NCI-H2171 (cell line): ENCODE measurements around the gene SLC16A5.
"Not testable (repeated sequence)": the region's sequence is repeated elsewhere in the genome, so short reads cannot be mapped to it uniquely, and the experiment has no call there.

ENCODE experiments used
- DNase-seq: peaks from one replicate; lab custom pipeline; 2025; lab: John Stamatoyannopoulos, UW

Gene SLC16A5

GRCh38 chr17:75064040-75064439, 23.7 kb upstream of the SLC16A5 start:
- no peak for DNase-seq

DNA sequence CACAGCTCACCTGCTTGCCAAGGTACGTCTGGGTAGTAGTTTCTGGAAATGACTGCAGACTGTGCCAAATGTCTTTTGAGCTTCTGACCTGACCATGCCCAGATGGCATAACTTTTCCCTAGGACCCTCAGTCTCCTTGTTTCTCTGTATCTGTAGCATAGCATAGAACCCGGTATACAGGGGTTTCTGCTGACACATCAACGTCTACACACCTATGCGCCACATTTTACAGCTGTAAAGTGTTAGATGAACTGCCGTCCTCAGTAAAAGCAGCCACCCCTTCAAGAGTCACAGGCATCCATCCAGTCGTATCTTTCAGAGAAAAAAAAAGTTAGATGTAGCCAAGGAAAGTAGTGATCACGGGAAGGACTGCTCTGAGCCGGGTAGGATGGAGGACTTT, 23.3 kb upstream of the SLC16A5 start:
- DNase-seq, result no peak

- no peak for DNase-seq
These were observed 22.7 kb upstream of the SLC16A5 start for GRCh38 chr17:75064867-75065561.

DNA sequence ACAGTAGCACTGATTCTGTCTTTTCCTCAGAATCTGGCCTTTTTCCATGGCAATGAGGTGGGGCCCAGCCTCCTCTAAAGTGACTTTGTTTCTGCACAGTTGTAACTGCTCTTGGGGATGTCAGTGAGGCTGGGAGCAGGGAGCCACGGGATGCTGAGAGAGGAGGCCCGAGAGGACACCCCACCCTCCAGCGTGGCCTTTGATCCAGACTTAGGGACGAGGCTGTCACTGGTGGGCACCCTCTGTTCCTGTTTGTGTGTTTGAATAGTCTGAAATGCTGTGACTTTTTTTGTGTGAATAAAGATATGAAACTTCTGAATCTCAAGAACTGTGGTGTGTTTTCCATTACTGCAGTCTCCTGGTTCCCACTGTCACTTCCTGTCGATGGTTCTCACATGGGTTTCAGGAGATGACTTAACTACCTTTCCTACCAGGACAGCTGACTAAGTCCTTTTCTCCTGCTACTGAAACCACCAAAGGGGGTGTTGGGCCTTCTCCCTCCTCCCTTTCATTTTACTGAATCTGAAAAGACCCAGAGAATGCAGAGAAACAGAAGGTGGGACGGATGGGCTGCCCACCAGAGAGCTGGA, 22.1 kb upstream of the SLC16A5 start:
- no peak for DNase-seq

DNA sequence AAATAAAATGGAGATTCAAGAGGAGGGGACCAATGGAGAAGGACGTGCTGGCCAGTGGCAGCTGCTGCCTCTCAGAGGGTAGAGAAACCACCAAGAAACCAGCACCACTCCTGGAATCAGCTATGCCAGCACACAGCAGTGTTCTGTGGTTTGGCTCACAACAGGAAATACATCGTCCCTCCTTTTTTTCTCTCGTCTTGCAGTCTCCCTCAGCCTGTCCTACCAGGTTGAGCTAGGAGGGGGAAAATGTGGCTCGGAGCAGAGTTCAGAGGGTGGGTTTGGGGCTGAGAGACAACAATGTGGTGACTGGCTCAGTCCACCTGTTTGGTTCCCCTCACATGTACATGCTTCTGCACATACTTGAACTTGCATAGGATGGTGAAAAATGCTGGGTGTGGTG, 19.9 kb upstream of the SLC16A5 start:
- no peak for DNase-seq

- no peak for DNase-seq
These were observed 19.0 kb upstream of the SLC16A5 start for GRCh38 chr17:75068750-75069149.

DNA sequence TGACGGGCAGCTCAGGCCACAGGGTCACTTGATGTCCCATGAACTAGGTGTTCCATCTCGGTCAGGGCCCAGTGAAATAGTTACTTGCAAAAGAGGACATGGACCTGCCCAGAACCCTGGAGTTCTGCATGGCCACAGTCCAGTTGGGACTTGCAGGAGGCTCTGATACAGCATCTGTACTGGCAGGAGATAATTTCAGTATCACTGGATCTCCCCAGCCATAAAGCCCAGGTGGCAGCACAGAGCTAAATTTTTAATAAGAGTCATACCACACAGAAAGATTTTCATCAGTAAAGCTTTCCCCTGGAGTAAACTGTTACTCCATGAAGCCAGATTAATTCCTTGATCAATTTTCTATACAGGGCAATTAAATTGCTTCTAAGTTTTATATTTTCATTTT, 18.0 kb upstream of the SLC16A5 start:
- DNase-seq, result no peak

GRCh38 chr17:75071478-75072271, 16.1 kb upstream of the SLC16A5 start:
- not testable (repeated sequence) for DNase-seq

- DNase-seq, result not testable (repeated sequence)
These were observed 14.8 kb upstream of the SLC16A5 start for GRCh38 chr17:75072909-75073308.

- no peak for DNase-seq
These were observed 14.1 kb upstream of the SLC16A5 start for GRCh38 chr17:75073618-75074047.

DNA sequence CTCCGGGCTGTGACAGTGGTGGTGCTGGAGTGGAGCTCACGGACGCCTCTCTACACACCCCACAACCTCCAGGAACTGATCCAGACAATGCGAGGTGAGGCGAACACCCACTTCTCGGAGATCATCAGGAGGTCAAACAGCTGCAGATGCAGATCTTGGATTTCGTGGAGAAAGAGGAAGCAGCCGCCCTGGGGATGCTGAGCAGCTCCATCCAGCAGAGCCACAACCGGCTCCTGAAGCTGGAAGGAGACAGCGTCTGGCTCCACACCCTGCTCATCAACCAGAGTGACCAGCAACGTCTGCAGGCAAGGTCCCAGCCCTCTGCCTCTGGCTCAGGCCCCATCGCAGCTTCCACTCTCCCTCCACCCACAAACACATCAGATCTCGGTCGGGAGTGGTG, 13.2 kb upstream of the SLC16A5 start:
- no peak for DNase-seq

- no peak for DNase-seq
These were observed 12.0 kb upstream of the SLC16A5 start for GRCh38 chr17:75075597-75076336.

DNA sequence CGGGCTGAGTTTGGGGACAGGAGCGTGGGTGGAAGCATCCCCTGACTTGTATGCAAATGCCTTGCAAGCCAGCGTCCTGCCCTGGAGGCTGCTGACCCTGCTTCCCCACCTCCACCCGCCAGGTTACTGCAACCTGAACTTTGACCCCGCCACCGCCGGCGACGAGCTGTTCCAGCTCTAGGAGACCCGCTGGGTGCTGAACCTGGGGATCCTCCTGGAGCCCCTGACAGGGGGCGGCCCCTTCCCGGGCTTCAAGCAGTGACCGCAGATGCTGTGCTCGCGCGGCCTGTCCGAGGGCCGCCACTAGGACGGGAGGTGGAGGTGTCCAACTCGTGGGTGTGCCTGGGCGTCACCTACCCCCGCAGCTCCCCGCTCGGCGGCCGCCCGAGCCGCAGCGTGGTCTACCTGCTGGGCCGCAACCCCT, 10.7 kb upstream of the SLC16A5 start:
- DNase-seq, result no peak

DNA sequence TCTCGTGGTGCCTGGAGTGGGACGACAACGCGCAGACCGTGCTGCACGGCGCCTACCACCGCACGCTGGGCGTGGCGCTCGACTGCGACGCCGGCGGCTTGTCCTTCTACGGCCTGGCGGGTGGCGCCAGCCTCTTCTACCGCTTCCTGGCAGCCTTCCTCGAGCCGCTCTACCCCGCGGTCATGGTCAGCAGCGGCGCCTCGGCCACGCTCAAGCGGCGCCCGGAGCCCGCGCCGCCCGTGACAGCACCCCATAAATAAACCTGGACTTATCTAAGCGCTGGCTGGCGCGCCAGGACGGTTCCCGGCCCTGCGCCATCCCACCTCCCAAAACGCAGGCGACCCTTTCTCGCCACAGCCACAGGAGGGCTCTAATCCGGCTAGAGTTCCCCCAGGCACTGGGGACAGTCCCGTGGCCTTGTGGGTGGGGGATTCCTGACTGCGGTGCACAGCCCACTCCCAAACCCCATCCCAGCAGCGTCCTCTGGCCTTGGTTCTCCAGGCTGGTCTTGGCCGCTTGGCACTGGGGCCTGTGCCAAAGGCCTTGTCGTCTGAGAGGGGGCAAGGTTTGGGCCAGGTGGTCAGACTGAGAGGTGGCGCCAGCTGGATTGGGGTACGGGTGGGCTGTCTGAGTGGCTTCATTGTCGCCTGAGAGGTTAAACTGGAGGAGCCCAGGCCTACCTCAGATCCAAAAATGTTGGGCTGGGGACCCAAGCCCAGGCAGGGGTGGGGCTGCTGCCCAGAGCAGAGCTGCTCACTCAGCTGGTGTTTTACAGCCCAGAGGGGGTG, 10.1 kb upstream of the SLC16A5 start:
- no peak for DNase-seq

DNA sequence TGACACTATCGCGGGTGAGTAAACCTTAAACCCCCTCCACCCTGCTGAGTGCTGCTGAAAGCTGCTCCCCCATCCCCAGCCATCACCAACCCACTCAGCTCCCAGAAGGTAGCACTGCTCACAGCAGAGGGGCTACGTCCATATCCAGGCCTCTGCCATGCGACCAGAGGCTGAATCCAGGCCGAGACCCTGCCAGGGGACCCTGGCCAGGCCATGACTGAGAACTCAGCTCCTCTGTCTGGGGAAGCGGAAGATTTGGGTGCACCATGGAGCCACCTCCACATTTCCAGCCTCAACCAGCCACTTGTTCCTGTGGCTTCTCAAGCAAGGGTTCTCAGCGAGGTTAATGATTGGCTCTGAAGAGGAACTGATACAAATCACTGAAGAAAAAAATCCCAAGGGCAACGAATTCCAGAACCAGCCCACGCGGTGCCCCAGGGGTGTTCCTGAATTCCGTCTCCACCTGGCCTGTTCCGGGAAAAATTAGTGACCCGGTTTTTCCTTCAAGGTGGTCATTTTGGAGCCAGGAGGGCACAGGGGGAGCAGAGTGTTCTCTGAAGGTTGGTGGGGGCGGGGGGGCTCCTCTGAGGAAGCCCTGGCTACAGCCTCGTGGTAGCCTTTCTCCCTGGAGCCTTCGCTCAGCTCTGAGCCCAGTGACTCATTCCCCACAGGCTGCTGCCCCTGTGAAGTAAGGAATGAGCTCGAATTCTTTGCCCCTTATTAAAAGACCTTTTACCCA, 9.3 kb upstream of the SLC16A5 start:
- no peak for DNase-seq

GRCh38 chr17:75079023-75079373, 8.8 kb upstream of the SLC16A5 start:
- no peak for DNase-seq

DNA sequence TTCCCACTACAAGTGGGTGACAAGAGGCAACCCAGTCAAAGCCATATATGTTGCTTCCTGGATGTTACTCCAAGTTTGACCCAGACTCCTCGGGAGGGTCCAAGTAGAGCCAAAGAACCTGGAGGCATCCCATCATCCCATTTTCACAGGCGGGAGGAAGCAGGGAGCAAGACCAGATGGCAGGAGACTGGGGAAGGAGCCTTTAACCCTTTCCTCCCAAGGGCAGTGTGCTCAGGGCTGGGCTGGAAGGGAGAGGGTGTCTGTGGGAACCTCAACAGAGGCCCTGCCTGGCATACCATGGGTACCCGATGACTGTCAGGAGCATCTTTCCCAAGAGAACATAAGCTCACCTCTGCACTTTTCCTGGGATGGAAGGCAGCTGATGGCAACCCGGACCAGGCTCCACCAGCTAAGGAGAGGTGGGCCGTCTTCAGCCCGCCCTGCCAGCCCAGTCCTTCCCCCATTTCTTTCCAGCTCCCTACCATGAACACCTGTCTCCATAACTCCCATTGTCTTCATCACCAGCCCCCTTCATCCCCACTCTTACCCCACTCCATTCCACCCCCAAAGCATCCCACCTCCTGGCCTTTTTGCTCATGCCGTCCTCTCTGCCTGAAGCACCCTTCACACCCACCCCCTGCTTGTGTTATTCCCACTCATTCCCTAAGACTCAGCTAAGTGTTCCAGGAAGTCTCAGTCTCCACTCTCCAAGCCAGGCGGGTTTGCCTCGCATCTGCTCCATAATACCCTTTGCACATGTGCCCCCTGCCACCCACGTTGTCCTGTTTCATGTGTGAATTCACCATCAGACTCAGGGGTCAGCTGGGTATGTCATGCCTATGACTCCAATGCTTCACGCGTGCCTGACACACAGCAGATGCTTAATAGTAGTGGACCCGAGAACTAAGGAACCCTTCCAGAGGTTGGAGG, 5.9 kb upstream of the SLC16A5 start:
- no peak for DNase-seq

- DNase-seq, result no peak
These were observed 5.1 kb upstream of the SLC16A5 start for GRCh38 chr17:75082683-75083082.

DNA sequence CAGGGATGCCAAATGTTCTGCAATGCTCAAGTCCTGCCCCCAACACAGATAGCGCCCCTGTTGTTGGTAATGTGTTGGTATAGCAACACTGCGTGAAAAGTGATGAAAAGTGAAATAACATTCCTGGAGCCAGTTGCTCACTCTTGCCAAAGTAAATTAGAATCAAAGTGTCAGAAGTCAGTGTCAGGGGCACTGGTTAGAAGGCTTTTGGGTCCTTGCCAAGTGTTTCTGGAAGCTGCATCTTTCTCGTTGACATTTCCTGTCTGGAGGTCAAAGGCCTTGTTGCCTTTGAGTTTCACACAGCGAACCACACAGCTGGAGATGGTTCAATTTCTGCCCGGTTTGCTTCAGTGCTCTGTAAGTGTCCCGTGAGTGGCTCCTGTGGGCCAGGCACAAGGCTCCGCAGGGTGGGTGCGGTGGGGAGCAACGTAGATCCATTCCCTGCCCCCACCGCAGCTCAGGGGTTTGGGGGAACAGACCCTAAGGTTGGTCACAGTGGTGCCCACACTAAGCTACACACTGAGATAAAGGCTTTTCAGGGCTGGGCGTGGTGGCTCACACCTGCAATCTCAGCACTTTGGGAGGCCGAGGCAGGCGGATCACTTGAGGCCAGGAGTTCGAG, 3.6 kb upstream of the SLC16A5 start:
- DNase-seq, result no peak
